ENCODE data around the gene MGME1. TPM values are rescaled to one million over a fixed set of nuclear protein-coding genes. Genes with fewer than 3 reads are reported as not detected.
"Not testable (repeated sequence)": the region's sequence is repeated elsewhere in the genome, so short reads cannot be mapped to it uniquely, and the experiment has no call there.

The MGME1 gene
- total RNA-seq, 1 experiment from 2014 or later, result 20.6 TPM

DNA sequence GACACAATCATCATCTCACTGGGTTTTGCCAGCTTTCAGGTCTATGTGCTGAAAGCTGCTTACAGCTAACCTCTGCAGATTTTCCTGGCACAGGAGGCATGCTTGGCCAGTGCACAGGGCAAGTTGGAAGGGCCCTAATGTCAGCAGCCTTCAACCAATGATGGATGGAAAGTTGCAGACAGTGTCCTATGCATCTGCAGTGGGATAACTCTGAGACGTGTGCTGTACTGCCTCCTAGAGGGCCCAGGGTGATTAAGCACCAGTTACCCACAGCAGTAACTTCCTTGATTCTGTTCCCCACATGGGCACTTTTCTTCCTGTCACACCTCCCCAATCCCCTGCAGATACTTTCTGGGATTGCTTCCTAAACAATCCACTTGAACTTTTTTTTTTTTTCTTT is 50.2 kb downstream of the MGME1 start:
- H3K9me3 ChIP-seq, result no peaks in the 10 kb centered on the region
- H3K27me3 ChIP-seq, result no peaks in the 10 kb centered on the region
- H3K4me3 ChIP-seq, result no peak overlapping the region
- DNase-seq, result no peak
- H3K36me3 ChIP-seq, result no peaks in the 10 kb centered on the region

DNA sequence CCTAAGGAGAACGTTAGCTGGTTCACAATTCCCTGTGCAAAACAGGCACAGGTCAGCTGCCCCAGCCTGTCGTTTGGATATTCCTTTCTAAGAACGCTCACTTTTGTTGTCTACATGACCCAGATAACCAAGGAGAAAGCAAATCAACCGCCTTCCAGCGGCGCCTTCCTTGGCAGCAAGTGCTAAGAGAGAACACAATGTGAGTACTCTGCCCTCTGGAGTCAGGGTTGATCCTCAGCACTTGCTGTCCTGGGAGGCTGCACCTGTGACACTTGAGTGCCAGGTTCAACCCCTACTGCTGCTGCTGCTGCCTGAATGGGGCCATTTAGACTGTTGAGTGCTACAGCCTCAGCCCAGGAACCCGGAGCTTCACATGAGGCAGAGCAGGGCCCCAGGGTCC is 52.1 kb downstream of the MGME1 start:
- H3K4me3 ChIP-seq, result no peak overlapping the region
- H3K9me3 ChIP-seq, result no peaks in the 10 kb centered on the region
- DNase-seq, result no peak
- H3K27me3 ChIP-seq, result no peaks in the 10 kb centered on the region
- no peaks in the 10 kb centered on the region for H3K36me3 ChIP-seq

DNA sequence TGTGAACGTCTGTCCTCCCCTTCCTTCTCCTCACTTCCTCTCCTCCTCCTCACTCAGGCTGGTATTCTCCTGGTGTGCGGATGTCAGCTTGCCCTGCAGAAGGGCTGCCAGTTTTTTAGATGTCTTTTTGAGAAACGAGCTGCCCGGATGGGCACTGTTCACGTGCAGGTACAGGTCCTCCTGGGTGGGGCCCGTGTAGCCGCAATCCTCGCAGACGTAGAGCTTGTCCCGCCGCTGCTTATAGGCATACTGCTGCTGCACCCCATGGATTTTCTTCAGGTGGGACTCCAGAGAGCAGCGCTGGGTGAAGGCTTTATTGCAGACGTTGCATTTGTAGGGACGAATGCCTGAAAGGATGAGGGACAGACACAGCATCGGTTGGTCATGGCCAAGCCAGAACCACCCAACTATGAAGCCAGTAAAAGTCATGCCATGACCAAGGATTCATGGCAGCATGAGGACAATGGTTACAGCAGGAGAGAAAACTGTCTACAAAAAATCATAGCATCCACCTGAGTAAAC is 55.8 kb downstream of the MGME1 start:
- H3K9me3 ChIP-seq, result no peaks in the 10 kb centered on the region
- H3K4me3 ChIP-seq, result no peak overlapping the region
- no peaks in the 10 kb centered on the region for H3K36me3 ChIP-seq
- H3K27me3 ChIP-seq, result no peaks in the 10 kb centered on the region
- no peak for DNase-seq

DNA sequence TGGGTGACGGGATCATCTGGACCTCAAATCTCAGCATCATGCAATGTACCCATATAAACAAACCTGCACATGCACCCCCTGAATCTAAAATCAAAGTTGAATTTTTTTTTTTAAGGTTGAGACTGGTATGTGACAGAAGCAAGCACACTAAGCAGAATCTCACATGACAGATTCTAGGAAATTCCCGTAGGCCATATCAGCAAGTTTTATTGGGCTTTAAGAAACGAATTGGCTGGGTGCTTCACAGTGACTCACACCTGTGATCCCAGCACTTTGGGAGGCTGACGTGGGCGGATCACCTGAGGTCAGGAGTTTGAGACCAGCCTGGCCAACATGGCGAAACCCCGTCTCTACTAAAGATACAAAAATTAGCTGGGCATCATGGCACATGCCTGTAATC is 58.2 kb downstream of the MGME1 start:
- not testable (repeated sequence) for H3K9me3 ChIP-seq, DNase-seq, H3K27me3 ChIP-seq, H3K36me3 ChIP-seq, H3K4me3 ChIP-seq

DNA sequence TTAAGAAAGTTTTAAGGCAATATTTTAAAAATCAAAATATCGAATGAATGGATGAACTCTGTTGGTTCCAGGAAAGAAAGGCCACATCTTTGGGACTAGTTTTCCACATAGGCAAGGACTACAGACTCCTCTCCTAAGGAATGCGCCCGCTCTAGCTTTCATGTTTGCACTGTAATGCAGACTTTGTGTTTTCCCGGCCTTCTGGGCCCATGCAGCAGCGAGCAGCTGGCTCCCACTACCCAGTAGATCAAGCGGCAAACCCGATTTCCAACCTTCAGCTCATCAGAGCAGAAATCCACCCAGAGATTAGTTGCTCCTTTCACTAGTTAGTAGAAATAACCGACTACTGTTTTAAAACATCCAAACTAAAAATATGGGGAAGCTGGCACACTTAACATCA is 61.2 kb downstream of the MGME1 start:
- Histone ChIP-seq H3K9me3 (no peaks in the 10 kb centered on the region), H3K4me3 (no peak overlapping the region), H3K36me3 (no peaks in the 10 kb centered on the region), H3K27me3 (no peaks in the 10 kb centered on the region)
- no peak for DNase-seq

DNA sequence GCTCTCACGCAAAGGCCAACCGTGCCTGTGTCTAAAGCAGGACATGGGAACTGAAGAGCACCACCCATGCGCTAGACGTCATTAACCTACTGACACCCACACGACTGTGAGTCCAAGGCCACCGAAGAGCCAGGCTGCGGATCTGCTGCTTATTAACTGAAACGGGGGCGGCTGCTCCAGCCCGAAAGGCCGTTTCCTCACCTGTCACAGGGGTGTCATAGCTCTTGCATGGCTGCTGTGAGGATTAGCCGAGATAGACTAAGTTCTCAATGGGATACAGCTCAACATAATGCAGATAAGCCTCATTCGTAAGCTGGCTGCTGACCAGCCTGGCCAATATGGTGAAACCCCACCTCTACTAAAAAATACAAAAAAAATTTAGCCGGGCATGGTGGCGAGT is 62.2 kb downstream of the MGME1 start:
- H3K4me3 ChIP-seq, result no peak overlapping the region
- no peak for DNase-seq
- H3K9me3 ChIP-seq, result no peaks in the 10 kb centered on the region
- no peaks in the 10 kb centered on the region for H3K27me3 ChIP-seq
- no peaks in the 10 kb centered on the region for H3K36me3 ChIP-seq

DNA sequence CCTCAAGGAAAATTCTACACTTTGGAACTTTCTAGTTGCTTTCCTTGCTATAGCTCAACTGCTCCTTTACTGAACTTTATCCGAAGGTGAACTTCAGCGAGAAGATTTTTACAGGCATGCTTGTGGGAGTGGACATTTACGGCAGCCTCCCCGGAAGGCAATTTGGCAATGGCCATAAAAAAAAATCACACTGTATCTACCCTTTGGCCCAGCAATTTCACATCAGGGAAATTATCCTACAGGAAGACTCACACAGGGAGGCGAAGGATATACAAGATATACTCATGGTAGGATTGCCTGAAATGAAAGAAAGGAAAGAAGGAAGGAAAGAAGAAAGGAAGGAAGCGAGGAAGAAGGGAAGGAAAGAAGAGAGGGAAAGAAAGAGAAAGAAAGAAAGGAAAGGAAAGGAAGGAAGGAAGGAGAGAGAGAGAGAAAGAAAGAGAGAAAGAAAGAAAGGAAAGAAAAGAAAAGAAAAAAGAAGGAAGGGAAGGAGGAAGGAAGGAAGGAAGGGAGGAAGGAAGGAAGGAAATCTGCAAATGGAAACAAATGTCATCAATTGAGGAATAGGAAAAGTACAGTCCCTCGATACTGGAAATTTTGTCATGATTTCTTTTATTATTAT is 63.2 kb downstream of the MGME1 start:
- H3K36me3 ChIP-seq, result no peaks in the 10 kb centered on the region
- H3K27me3 ChIP-seq, result no peaks in the 10 kb centered on the region
- DNase-seq, result no peak
- no peaks in the 10 kb centered on the region for H3K9me3 ChIP-seq
- no peak overlapping the region for H3K4me3 ChIP-seq

DNA sequence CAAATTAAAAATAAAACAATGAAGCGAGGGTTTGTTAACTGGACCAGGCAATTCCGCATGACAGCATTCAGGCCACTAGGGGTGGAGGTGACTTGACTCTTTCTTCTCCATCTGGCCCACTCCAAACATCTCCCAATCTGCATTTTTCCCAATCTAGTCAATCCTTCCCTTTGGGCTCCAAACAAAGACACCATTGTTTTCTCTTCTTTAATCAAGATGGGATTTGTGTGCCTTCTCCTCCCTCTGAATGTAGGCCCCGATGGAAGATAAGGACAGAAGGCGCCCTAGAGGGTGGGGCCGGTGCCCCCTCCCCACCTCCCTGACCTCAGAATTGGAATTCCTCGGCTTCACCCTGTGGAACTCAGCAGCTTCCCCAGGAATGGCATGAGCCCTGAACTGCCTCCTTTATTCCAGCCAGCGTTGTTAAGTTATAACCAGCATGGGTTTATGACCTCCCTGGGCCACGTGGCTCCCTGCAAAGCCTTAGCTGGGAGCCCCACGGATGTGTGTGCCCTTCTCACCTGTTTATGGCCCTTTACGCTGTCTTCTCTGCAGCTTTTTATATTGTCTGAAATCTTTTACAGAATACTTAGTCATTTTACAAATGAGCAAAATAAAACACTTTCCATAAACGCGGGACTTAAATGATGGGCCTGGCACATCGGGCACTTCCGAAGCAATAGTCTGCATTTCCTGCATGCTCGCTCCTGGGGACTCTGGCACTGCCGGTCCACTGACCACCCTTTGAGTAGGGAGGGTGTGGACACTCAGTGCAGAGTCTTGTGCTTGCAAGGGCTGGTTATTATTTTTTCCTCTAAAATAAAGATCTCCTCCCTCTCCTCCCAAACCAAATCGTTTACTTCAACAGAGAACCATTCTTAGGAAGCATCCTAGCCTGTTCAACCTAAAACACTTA is 64.4 kb downstream of the MGME1 start:
- no peaks in the 10 kb centered on the region for H3K9me3 ChIP-seq
- H3K36me3 ChIP-seq, result no peaks in the 10 kb centered on the region
- H3K4me3 ChIP-seq, result no peak overlapping the region
- DNase-seq, result no peak
- no peaks in the 10 kb centered on the region for H3K27me3 ChIP-seq

DNA sequence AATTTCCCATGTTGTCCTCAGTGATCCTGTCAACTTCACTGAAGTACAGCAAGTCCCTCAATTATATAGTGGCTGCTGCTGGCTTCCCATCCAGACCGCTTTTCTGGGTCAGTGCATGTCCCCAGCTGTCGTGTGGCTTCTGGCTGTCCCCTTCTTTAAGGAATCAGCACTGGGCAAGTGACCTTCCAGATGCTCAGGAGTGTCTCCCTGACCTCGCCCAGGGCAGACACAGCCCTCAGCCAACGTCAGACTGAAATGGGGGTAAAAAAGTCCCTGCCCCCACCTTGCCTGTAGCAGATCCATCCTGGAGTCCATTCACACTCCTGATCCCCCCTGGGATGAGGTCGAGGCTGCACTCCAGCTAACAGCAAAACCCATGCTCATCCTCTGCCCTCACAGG is 65.2 kb downstream of the MGME1 start:
- no peaks in the 10 kb centered on the region for H3K36me3 ChIP-seq
- DNase-seq, result no peak
- H3K9me3 ChIP-seq, result no peaks in the 10 kb centered on the region
- no peak overlapping the region for H3K4me3 ChIP-seq
- no peaks in the 10 kb centered on the region for H3K27me3 ChIP-seq

DNA sequence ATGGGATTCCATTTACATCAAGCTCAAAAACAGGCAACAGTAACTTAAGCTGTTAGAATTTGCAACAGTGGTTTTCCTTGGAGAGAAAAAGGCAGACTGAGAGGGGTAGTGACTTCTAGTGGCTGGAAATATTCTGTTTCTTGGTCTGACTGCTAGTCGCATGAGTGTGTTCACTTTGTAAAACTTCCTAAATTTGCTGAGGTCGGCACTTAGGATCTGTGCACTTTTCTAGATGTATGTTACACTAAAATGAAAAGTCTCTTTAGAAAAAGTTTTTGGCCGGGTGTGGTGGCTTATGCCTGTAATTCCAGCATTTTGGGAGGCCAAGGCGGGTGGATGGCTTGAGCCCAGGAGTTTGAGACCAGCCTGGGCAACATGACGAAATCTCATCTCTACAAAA is 70.2 kb downstream of the MGME1 start:
- no peaks in the 10 kb centered on the region for H3K36me3 ChIP-seq
- no peaks in the 10 kb centered on the region for H3K9me3 ChIP-seq
- H3K27me3 ChIP-seq, result no peaks in the 10 kb centered on the region
- H3K4me3 ChIP-seq, result no peak overlapping the region
- no peak for DNase-seq

Other genes with a start within 250 kb of the MGME1 start
- gene SNX5, start 224 bp upstream of the MGME1 start, total RNA-seq (2014; rRNA removed; shearing (Covaris generic); ENCODE audit: low replicate concordance), result 78.5 and 99.6 TPM in 2 replicates
- gene OVOL2, start 88.9 kb downstream of the MGME1 start, total RNA-seq (2014; rRNA removed; shearing (Covaris generic); ENCODE audit: low replicate concordance), result not detected in 2 replicates
- gene KAT14, start 168.8 kb downstream of the MGME1 start, total RNA-seq (2014; rRNA removed; shearing (Covaris generic); ENCODE audit: low replicate concordance), result 9.9 and 13.1 TPM in 2 replicates
- gene PET117, start 168.8 kb downstream of the MGME1 start, total RNA-seq (2014; rRNA removed; shearing (Covaris generic); ENCODE audit: low replicate concordance), result 7.3 and 12.0 TPM in 2 replicates

Measured in MG63 (cell line).